Stimulated activated CD4-positive, alpha-beta T cell treated with anti-CD3 and anti-CD28 coated beads, TNF-alpha, amount 100 ng/mL, for 4 hours (primary cell): Measurements from ENCODE around the gene HECTD1.
"Not testable (repeated sequence)": the region's sequence is repeated elsewhere in the genome, so short reads cannot be mapped to it uniquely, and the experiment has no call there.

ENCODE experiments used
- DNase-seq, 3 experiments: peaks; one replicate each; pipeline ENCODE4 v3.0.0-alpha.2; 2020; ENCODE audit warnings: low read depth in 3 of 3

Gene HECTD1

GRCh38 chr14:31052905-31053586 lies 154.5 kb downstream of the HECTD1 start:
- not testable (repeated sequence) for DNase-seq

GRCh38 chr14:31051511-31051910 lies 156.1 kb downstream of the HECTD1 start:
- DNase-seq: no peak

GRCh38 chr14:31051023-31051422 lies 156.6 kb downstream of the HECTD1 start:
- no peak for DNase-seq
